ENCODE measurements around the gene ZBTB46. TPM values are rescaled to one million over a fixed set of nuclear protein-coding genes. Genes with fewer than 3 reads are reported as not detected.
"Not testable (repeated sequence)": the region's sequence is repeated elsewhere in the genome, so short reads cannot be mapped to it uniquely, and the experiment has no call there.

The ZBTB46 gene
- total and polyA plus RNA-seq, 4 donors: 0.50 to 22.7 (median 9.7) TPM

DNA sequence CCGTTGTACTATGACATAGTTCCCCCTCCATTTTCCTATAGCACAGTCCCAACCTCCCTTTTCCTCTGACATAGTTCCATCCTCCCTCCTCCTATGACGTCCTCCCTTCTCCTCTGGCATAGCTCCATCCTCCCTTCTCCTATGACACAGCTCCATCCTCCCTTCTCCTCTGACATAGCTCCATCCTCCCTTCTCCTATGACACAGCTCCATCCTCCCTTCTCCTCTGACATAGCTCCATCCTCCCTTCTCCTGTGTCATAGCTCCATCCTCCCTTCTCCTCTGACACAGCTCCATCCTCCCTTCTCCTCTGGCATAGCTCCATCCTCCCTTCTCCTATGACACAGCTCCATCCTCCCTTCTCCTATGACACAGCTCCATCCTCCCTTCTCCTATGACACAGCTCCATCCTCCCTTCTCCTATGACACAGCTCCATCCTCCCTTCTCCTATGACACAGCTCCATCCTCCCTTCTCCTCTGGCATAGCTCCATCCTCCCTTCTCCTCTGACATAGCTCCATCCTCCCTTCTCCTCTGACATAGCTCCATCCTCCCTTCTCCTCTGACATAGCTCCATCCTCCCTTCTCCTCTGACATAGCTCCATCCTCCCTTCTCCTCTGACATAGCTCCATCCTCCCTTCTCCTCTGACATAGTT lies 108.0 kb downstream of the ZBTB46 start:
- H3K4me1 ChIP-seq (ENCODE audit: control insufficient read depth in 1 of 2, insufficient read depth in 2 of 2, low read length in 2 of 2); ATAC-seq (ENCODE audit: low FRiP score); intact Hi-C loops (cut with DNase I); H3K27ac ChIP-seq (ENCODE audit: low read depth in 1 of 2, low read length in 2 of 2); H3K36me3 ChIP-seq (ENCODE audit: control insufficient read depth in 1 of 2, insufficient read depth in 2 of 2, low read length in 1 of 2); H3K9me3 ChIP-seq (ENCODE audit: control insufficient read depth, low read length); H3K4me3 ChIP-seq (ENCODE audit: low read length in 2 of 2); DNase-seq; H3K27me3 ChIP-seq (ENCODE audit: control insufficient read depth in 1 of 2, insufficient read depth in 2 of 2, low read length in 1 of 2): not testable (repeated sequence)
- 63 to 76% methylated on average over 2 of the region's 2 CpGs for WGBS, 2 donors

GRCh38 chr20:63718996-63719395 lies 112.1 kb downstream of the ZBTB46 start:
- peaks cover 2 to 12% of the 10 kb centered on the region in 2 donors for H3K36me3 ChIP-seq (ENCODE audit: control insufficient read depth in 1 of 2, insufficient read depth in 2 of 2, low read length in 1 of 2)
- 99 to 100% methylated on average over 2 of the region's 2 CpGs for WGBS, 2 donors
- no peak overlapping the region for H3K4me3 ChIP-seq (ENCODE audit: low read length in 2 of 2)
- H3K27ac ChIP-seq (ENCODE audit: low read depth in 1 of 2, low read length in 2 of 2): no peak overlapping the region
- H3K27me3 ChIP-seq (ENCODE audit: control insufficient read depth in 1 of 2, insufficient read depth in 2 of 2, low read length in 1 of 2): no peaks in the 10 kb centered on the region
- DNase-seq (no peak), ATAC-seq (ENCODE audit: low FRiP score) (no peak)
- H3K4me1 ChIP-seq (ENCODE audit: control insufficient read depth in 1 of 2, insufficient read depth in 2 of 2, low read length in 2 of 2): no peaks in the 10 kb centered on the region
- intact Hi-C loops (cut with DNase I): no loop called here
- H3K9me3 ChIP-seq (ENCODE audit: control insufficient read depth, low read length): no peaks in the 10 kb centered on the region

GRCh38 chr20:63714858-63715257 lies 116.2 kb downstream of the ZBTB46 start:
- peaks cover 2 to 7% of the 10 kb centered on the region in 2 donors for H3K36me3 ChIP-seq (ENCODE audit: control insufficient read depth in 1 of 2, insufficient read depth in 2 of 2, low read length in 1 of 2)

DNA sequence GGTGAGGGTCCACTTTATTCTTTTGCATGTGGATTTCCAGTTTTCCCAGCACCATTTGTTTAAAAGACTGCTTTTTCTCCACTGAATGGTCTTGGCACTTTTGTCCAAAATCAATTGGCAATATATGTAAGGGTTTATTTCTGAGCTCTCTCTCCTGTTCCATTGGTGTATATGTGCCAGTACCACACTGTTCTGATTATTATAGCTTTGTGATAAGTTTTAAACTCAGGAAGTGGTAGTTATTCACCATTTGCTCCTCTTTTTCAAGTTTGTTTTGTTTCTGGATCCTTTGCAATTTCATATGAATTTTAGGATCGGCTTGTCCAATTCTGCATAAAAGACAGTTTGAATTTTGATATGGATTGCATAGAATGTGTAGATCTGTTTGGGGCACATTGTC lies 118.9 kb downstream of the ZBTB46 start:
- Histone ChIP-seq H3K4me1 (ENCODE audit: control insufficient read depth in 1 of 2, insufficient read depth in 2 of 2, low read length in 2 of 2) (no peaks in the 10 kb centered on the region), H3K4me3 (ENCODE audit: low read length in 2 of 2) (no peak overlapping the region), H3K27me3 (ENCODE audit: control insufficient read depth in 1 of 2, insufficient read depth in 2 of 2, low read length in 1 of 2) (no peaks in the 10 kb centered on the region), H3K27ac (ENCODE audit: low read depth in 1 of 2, low read length in 2 of 2) (no peak overlapping the region), H3K36me3 (ENCODE audit: control insufficient read depth in 1 of 2, insufficient read depth in 2 of 2, low read length in 1 of 2) (peaks cover 2 to 4% of the 10 kb centered on the region in 2 donors), H3K9me3 (ENCODE audit: control insufficient read depth, low read length) (no peaks in the 10 kb centered on the region)
- DNase-seq (no peak), ATAC-seq (ENCODE audit: low FRiP score) (no peak)
- intact Hi-C loops (cut with DNase I): no loop called here
- 97% methylated on average over 1 of the region's 1 CpG for WGBS, 2 donors

More at GRCh38 chr20:63714858-63715257, 116.2 kb downstream of the ZBTB46 start:
- Histone ChIP-seq H3K9me3 (ENCODE audit: control insufficient read depth, low read length) (no peaks in the 10 kb centered on the region), H3K4me1 (ENCODE audit: control insufficient read depth in 1 of 2, insufficient read depth in 2 of 2, low read length in 2 of 2) (no peaks in the 10 kb centered on the region), H3K27ac (ENCODE audit: low read depth in 1 of 2, low read length in 2 of 2) (no peak overlapping the region), H3K4me3 (ENCODE audit: low read length in 2 of 2) (no peak overlapping the region), H3K27me3 (ENCODE audit: control insufficient read depth in 1 of 2, insufficient read depth in 2 of 2, low read length in 1 of 2) (no peaks in the 10 kb centered on the region)
- ATAC-seq (ENCODE audit: low FRiP score) (no peak), DNase-seq (peak in 1 of 2 donors; percentile 22)
- 97 to 98% methylated on average over 5 of the region's 5 CpGs for WGBS, 2 donors
- intact Hi-C loops (cut with DNase I): no loop called here

DNA sequence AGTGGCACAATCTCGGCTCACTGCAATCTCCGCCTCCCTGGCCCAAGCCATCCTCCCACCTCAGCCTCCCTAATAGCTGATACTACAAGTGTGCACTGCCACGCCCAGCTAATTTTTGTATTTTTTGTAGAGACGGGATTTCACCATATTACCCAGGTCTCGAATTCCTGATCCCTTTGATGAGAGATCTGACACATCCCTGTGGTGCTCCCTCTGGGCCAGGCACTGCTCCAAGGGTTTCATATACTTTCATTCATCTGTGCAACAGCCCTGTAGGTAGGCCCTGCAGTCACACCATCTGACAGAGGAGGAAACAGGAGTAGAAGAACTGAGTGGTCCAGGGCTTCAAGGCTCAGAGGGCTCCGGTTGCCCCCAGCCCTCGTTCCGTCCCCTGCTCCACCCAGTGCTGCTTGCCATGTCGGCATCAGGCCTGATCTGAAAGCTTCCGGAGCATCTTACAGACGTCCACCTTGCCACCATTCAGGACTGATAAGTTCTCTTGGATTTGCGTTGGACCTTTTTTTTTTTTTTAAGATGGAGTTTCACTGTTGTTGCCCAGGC lies 119.9 kb downstream of the ZBTB46 start:
- H3K27me3 ChIP-seq (ENCODE audit: control insufficient read depth in 1 of 2, insufficient read depth in 2 of 2, low read length in 1 of 2): no peaks in the 10 kb centered on the region
- H3K27ac ChIP-seq (ENCODE audit: low read depth in 1 of 2, low read length in 2 of 2): no peak overlapping the region
- H3K9me3 ChIP-seq (ENCODE audit: control insufficient read depth, low read length): no peaks in the 10 kb centered on the region
- ATAC-seq (ENCODE audit: low FRiP score) (no peak), DNase-seq (peak in 1 of 2 donors; percentile 49)
- WGBS, 2 donors: 78 to 82% methylated on average over 12 of the region's 12 CpGs
- H3K36me3 ChIP-seq (ENCODE audit: control insufficient read depth in 1 of 2, insufficient read depth in 2 of 2, low read length in 1 of 2): peaks cover 2 to 4% of the 10 kb centered on the region in 2 donors
- no peaks in the 10 kb centered on the region for H3K4me1 ChIP-seq (ENCODE audit: control insufficient read depth in 1 of 2, insufficient read depth in 2 of 2, low read length in 2 of 2)
- intact Hi-C loops (cut with DNase I): no loop called here
- no peak overlapping the region for H3K4me3 ChIP-seq (ENCODE audit: low read length in 2 of 2)

DNA sequence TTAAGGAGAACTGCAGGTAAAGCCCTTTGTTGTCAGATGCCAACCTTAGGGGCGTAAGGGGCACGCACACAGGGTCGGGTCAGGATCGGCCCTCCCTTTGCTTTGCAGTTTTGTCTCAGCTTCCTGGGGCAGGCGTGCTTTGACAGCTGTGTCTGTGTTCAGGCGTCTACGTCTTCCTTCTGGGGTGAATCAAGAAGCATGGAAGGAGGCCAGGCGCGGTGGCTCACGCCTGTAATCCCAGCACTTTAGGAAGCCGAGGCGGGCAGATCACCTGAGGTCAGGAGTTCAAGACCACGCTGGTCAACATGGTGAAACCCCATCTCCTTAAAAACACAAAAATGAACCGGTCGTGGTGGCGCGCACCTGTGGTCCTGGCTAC lies 121.9 kb downstream of the ZBTB46 start:
- Histone ChIP-seq H3K9me3 (ENCODE audit: control insufficient read depth, low read length) (no peaks in the 10 kb centered on the region), H3K27me3 (ENCODE audit: control insufficient read depth in 1 of 2, insufficient read depth in 2 of 2, low read length in 1 of 2) (no peaks in the 10 kb centered on the region), H3K36me3 (ENCODE audit: control insufficient read depth in 1 of 2, insufficient read depth in 2 of 2, low read length in 1 of 2) (peaks cover 0 to 1% of the 10 kb centered on the region in 2 donors), H3K4me3 (ENCODE audit: low read length in 2 of 2) (no peak overlapping the region), H3K4me1 (ENCODE audit: control insufficient read depth in 1 of 2, insufficient read depth in 2 of 2, low read length in 2 of 2) (no peaks in the 10 kb centered on the region), H3K27ac (ENCODE audit: low read depth in 1 of 2, low read length in 2 of 2) (no peak overlapping the region)
- intact Hi-C loops (cut with DNase I): no loop called here
- 91 to 93% methylated on average over 17 of the region's 17 CpGs for WGBS, 2 donors
- DNase-seq (no peak), ATAC-seq (ENCODE audit: low FRiP score) (no peak)

- no peaks in the 10 kb centered on the region for H3K4me1 ChIP-seq (ENCODE audit: control insufficient read depth in 1 of 2, insufficient read depth in 2 of 2, low read length in 2 of 2)
- peaks cover 0 to 1% of the 10 kb centered on the region in 2 donors for H3K36me3 ChIP-seq (ENCODE audit: control insufficient read depth in 1 of 2, insufficient read depth in 2 of 2, low read length in 1 of 2)
- H3K27ac ChIP-seq (ENCODE audit: low read depth in 1 of 2, low read length in 2 of 2): peak overlapping the region in 1 of 2 donors; percentile 14
- H3K9me3 ChIP-seq (ENCODE audit: control insufficient read depth, low read length): no peaks in the 10 kb centered on the region
- 22 to 23% methylated on average over 59 to 67 of the region's 67 CpGs for WGBS, 2 donors
- intact Hi-C loops (cut with DNase I): no loop called here
- no peaks in the 10 kb centered on the region for H3K27me3 ChIP-seq (ENCODE audit: control insufficient read depth in 1 of 2, insufficient read depth in 2 of 2, low read length in 1 of 2)
- H3K4me3 ChIP-seq (ENCODE audit: low read length in 2 of 2): peak overlapping the region; percentile 93 to 96
- ATAC-seq (ENCODE audit: low FRiP score) (no peak), DNase-seq (no peak)
Observed at GRCh38 chr20:63708301-63709148, 122.5 kb downstream of the ZBTB46 start.

DNA sequence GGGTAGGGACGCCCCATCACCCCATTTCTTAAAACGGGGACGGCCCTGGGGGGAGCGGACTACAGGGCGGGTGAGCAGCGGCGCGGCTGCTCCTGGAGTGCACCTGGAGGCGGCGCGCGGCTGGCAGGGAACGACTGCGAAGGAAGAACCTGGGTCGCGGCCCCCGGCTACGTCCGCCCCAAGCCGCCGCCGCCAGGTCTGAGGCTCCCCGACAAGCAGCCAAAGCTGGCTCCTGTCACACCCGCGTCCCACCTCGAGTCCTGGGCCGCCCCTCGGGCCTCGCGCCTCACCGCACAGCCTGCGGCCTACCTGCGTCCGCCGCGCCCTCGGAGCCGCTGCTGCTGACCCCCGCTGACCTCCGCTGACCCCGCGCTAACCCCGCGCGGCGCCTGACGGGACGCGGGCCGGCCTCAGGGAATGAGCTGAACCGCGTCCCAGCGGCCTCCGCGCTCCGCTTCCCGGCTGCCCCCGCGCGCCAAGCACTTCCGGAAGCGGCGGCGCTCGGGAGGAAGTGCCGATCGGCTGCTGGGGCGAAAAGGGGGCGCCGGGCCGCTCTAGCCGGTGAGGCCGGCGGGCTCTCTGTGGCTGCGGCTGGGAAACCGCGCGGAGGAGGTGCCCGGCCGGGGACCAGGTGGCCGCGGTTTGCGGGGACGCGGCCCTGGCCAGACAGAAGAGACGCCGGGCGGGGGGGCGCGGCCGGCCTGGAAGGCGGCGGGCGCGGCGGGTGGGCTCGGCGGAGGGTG lies 123.3 kb downstream of the ZBTB46 start, which contains the start of the genes ARFRP1 and ZGPAT:
ARFRP1 (minus strand) TSS at position 419 of the 743 bp plus-strand sequence. CDS start 885 bp downstream, outside the sequence.
ZGPAT (plus strand) TSS at position 482 of the 743 bp plus-strand sequence. CDS start 542 bp downstream, outside the sequence.
- DNase-seq: peak; percentile 94 to 97
- WGBS, 2 donors: 0% methylated on average over 44 to 98 of the region's 98 CpGs

More for the DNA sequence above, 123.3 kb downstream of the ZBTB46 start, which contains the start of the genes ARFRP1 and ZGPAT:
- no peaks in the 10 kb centered on the region for H3K27me3 ChIP-seq (ENCODE audit: control insufficient read depth in 1 of 2, insufficient read depth in 2 of 2, low read length in 1 of 2)
- H3K4me1 ChIP-seq (ENCODE audit: control insufficient read depth in 1 of 2, insufficient read depth in 2 of 2, low read length in 2 of 2): no peaks in the 10 kb centered on the region
- peak within 1 kb of the TSS; percentile 6 to 84 for H3K27ac ChIP-seq (ENCODE audit: low read depth in 1 of 2, low read length in 2 of 2)
- intact Hi-C loops (cut with DNase I): loop anchor here in 1 of 2 donors (1.0 kb wide), 1 partner anchor 49 kb away; the partner anchor contains the start of gene RTEL1
- peak within 1 kb of the TSS; percentile 93 to 96 for H3K4me3 ChIP-seq (ENCODE audit: low read length in 2 of 2)
- peak; percentile 95 for ATAC-seq (ENCODE audit: low FRiP score)
- H3K36me3 ChIP-seq (ENCODE audit: control insufficient read depth in 1 of 2, insufficient read depth in 2 of 2, low read length in 1 of 2): peaks cover 0 to 1% of the 10 kb centered on the region in 2 donors
- no peaks in the 10 kb centered on the region for H3K9me3 ChIP-seq (ENCODE audit: control insufficient read depth, low read length)

Measured in aorta (tissue), 5 donors.